ENCODE measurements around the gene REEP6. TPM values are rescaled to one million over a fixed set of nuclear protein-coding genes. Genes with fewer than 3 reads are reported as not detected.

The REEP6 gene
- total and polyA plus RNA-seq, 2 of the 4 experiments (the other 2 are of a cell fraction) = 1.3 to 2.2 TPM

GRCh38 chr19:1514986-1515721, 24.2 kb downstream of the REEP6 start:
- H3K9me1 ChIP-seq (ENCODE audit: insufficient read depth, low read length) = no peaks in the 10 kb centered on the region
- H3K27ac ChIP-seq (ENCODE audit: insufficient read depth, low read length) = no peak overlapping the region
- H2BK20ac ChIP-seq (ENCODE audit: low read depth, low read length) = no peak overlapping the region
- no peak overlapping the region for H3K4ac ChIP-seq (ENCODE audit: low read depth, low read length)
- CTCF ChIA-PET = interaction anchor here (0.7 kb wide), 1 partner anchor 52 kb away, joined by 11 read pairs; no protein-coding TSS in a partner anchor
- 90% methylated on average over 2 of the region's 14 CpGs; no CpG with 5 or more reads in 1 of the 2 experiments for WGBS, 2 experiments (ENCODE audit: extremely low coverage in 2 of 2, insufficient read length in 1 of 2)
- H3K23ac ChIP-seq (ENCODE audit: low read depth, low read length) = no peak overlapping the region
- peaks cover 6% of the 10 kb centered on the region; the same call in 1 of the 2 replicates for H4K20me1 ChIP-seq (ENCODE audit: insufficient read depth, low read length)
- H3K18ac ChIP-seq (ENCODE audit: low read depth, low read length) = no peak overlapping the region
- H4K8ac ChIP-seq (ENCODE audit: low read depth in 2 of 2, low read length in 2 of 2) = no peak overlapping the region
- no peak overlapping the region for H2AFZ ChIP-seq (replicated peaks; ENCODE audit: low read length, poor library complexity)
- dilution Hi-C loops (cut with HindIII; ENCODE audit: low sequenced_read_pairs, unreplicated experiment) = no loop called here
- H3K9ac ChIP-seq (ENCODE audit: low read depth, low read length) = no peak overlapping the region
- DNase-seq (no peak), ATAC-seq (ENCODE audit: low read depth) (no peak)
- intact Hi-C loops (cut with micrococcal nuclease) = no loop called here
- no peaks in the 10 kb centered on the region; the same call in 1 of the 2 replicates for H3K27me3 ChIP-seq (ENCODE audit: control insufficient read depth, insufficient read depth, low read length)
- H2AK5ac ChIP-seq (ENCODE audit: low read depth, low read length) = no peak overlapping the region
- H2BK120ac ChIP-seq (ENCODE audit: low read depth, low read length) = no peak overlapping the region
- no peak overlapping the region for H3K14ac ChIP-seq (replicated peaks; ENCODE audit: low read depth, low read length)
- no peak overlapping the region for H3K4me3 ChIP-seq (ENCODE audit: insufficient read depth, low read depth, low read length)
- H3K9me3 ChIP-seq (ENCODE audit: control insufficient read depth, insufficient read depth, low read length) = peaks cover 2% of the 10 kb centered on the region; the same call in 1 of the 2 replicates
- peaks cover 4% of the 10 kb centered on the region; the same call in 1 of the 2 replicates for H3K4me1 ChIP-seq (ENCODE audit: control insufficient read depth, insufficient read depth, low read length)
- no peak overlapping the region for H2AK9ac ChIP-seq (replicated peaks; ENCODE audit: low read depth, low read length, poor library complexity)
- H4K5ac ChIP-seq (ENCODE audit: low read depth, low read length) = no peak overlapping the region
- POLR2A ChIA-PET (ENCODE audit: unreplicated experiment) = interaction anchor here (0.6 kb wide), 1 partner anchor 44 kb away, joined by 3 read pairs; no protein-coding TSS in a partner anchor
- TF ChIP-seq SMC3 (IDR thresholded peaks at IDR 0.05; ENCODE audit: low read depth, low read length) (no peak), MAZ (IDR thresholded peaks at IDR 0.05; ENCODE audit: borderline replicate concordance, low read depth, low read length) (no peak), USF2 (IDR thresholded peaks at IDR 0.05; ENCODE audit: low read depth, low read length) (no peak)
- H3K4me2 ChIP-seq (ENCODE audit: low read depth, low read length) = no peak overlapping the region
- peaks cover 4 to 15% of the 10 kb centered on the region in 2 experiments; a peak in 1 of 4 replicates for H3K79me1 ChIP-seq (ENCODE audit: low read depth in 1 of 2, low read length in 2 of 2)
- BruUV-seq (replicated peaks) = no TSS peak
- no peak overlapping the region for H2BK15ac ChIP-seq (ENCODE audit: low read depth, low read length)
- H3K56ac ChIP-seq (ENCODE audit: extremely low read depth, insufficient read depth, low read length) = no peak overlapping the region
- H3K36me3 ChIP-seq (ENCODE audit: control insufficient read depth, insufficient read depth, low read length) = no peaks in the 10 kb centered on the region
- no peak overlapping the region for H4K91ac ChIP-seq (ENCODE audit: insufficient read depth, low read depth, low read length)
- H2BK5ac ChIP-seq (ENCODE audit: low read depth, low read length, poor library complexity, severe bottlenecking) = no peak overlapping the region
- in situ Hi-C loops (cut with MboI; ENCODE audit: low sequenced_read_pairs) = no loop called here
